HEK293T (cell line): Measurements from ENCODE around the gene REXO2.

Source experiments
- CTCF ChIA-PET: fragments of 350-600 bp; formaldehyde crosslinking; extraction: SDS; loops from one replicate; lab custom pipeline; 2021; ENCODE audit warnings: antibody characterized with exemption, inconsistent platforms; lab: Yijun Ruan, JAX
- POLR2A ChIA-PET: fragments of 350-600 bp; formaldehyde crosslinking; extraction: SDS; loops from one replicate; lab custom pipeline; 2020; ENCODE audit warnings: antibody characterized with exemption, inconsistent platforms; lab: Yijun Ruan, JAX
- DNase-seq: peaks from one replicate; pipeline ENCODE4 v3.0.0; 2012; ENCODE audit warnings: mixed read lengths; ENCODE audit errors: extremely low spot score
- ARNT ChIP-seq: fragments of 450-650 bp; IDR thresholded peaks from 2 replicates; pipeline ENCODE4 v1.6.1; 2017; ENCODE audit warnings: mild to moderate bottlenecking
- BHLHE40 ChIP-seq: fragments of 450-650 bp; IDR thresholded peaks from 2 replicates; pipeline ENCODE4 v1.6.1; 2016; ENCODE audit warnings: mild to moderate bottlenecking, moderate library complexity, borderline replicate concordance
- CTBP1 ChIP-seq: fragments of 450-650 bp; IDR thresholded peaks from 2 replicates; pipeline ENCODE4 v1.6.1; 2016; ENCODE audit warnings: borderline replicate concordance
- ELF4 ChIP-seq: fragments of 450-650 bp; IDR thresholded peaks from 2 replicates; pipeline ENCODE4 v1.6.1; 2017; ENCODE audit warnings: antibody characterized with exemption
- FOXA1 ChIP-seq: fragments of 450-650 bp; IDR thresholded peaks from 2 replicates; pipeline ENCODE4 v1.6.1; 2016; ENCODE audit warnings: mild to moderate bottlenecking
- FOXK2 ChIP-seq: fragments of 450-650 bp; IDR thresholded peaks from 2 replicates; pipeline ENCODE4 v1.6.1; 2016; ENCODE audit warnings: mild to moderate bottlenecking
- FOXM1 ChIP-seq: fragments of 450-650 bp; IDR thresholded peaks from 2 replicates; pipeline ENCODE4 v1.6.1; 2017; ENCODE audit warnings: mild to moderate bottlenecking, borderline replicate concordance
- HDGF ChIP-seq: fragments of 450-650 bp; IDR thresholded peaks from 2 replicates; pipeline ENCODE4 v1.6.1; 2017; ENCODE audit warnings: antibody characterized with exemption, borderline replicate concordance
- L3MBTL2 ChIP-seq: fragments of 450-650 bp; conservative IDR thresholded peaks from 2 replicates; pipeline ENCODE4 v1.6.1; 2016; ENCODE audit warnings: mild to moderate bottlenecking
- LEF1 ChIP-seq: fragments of 450-650 bp; IDR thresholded peaks from 2 replicates; pipeline ENCODE4 v1.6.1; 2017; ENCODE audit warnings: mild to moderate bottlenecking, borderline replicate concordance
- NFRKB ChIP-seq: fragments of 450-650 bp; IDR thresholded peaks from 2 replicates; pipeline ENCODE4 v1.6.1; 2016; ENCODE audit warnings: mild to moderate bottlenecking, moderate library complexity
- SP1 ChIP-seq: fragments of 450-650 bp; IDR thresholded peaks from 2 replicates; pipeline ENCODE4 v1.6.1; 2017
- SUZ12 ChIP-seq: fragments of 450-650 bp; IDR thresholded peaks from 2 replicates; pipeline ENCODE4 v1.6.1; 2016; ENCODE audit warnings: mild to moderate bottlenecking
- TARDBP ChIP-seq: fragments of 450-650 bp; IDR thresholded peaks from 2 replicates; pipeline ENCODE4 v1.6.1; 2016
- ZNF384 ChIP-seq: fragments of 450-650 bp; IDR thresholded peaks from 2 replicates; pipeline ENCODE4 v1.6.1; 2016
- TF ChIP-seq, protein P1 (sequence below): fragments of 450-650 bp; IDR thresholded peaks from 2 replicates; pipeline ENCODE4 v1.6.1; 2016

The REXO2 gene

DNA sequence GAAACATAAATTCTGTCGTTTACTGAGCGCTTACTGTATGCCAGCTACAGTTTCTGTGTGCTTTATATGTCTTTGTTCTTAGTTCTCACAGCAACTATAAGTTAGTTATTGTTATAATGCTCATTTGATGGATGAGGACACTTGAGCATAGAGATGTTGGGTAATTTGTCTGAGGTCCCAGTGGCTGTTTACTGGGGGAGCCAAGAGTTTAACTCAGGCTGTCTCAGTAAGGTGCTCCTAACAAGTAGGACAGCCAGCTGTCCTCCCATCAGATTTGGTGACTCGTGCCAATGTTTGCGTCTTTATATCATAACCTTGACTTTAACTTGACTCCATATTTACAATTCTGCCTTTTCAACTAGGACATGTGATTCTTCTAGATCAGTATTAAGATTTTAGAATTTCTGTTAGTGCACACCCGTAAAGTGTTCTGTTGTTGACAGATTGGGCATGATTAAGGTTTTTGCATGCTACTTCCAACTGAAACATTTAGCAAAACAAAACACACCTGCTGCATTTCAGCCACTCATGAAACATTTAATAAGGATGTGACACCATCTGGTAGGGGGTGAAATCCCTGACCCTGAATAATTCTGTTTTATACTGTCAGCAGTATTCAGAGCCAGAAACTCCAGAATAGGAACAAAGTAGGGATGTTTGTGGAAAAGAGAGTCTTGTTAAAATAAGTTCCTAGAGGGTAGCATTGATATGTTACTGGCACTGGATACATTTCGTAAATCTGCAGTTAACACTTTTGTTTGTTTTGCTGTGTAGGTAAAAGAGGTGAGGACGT is 1.9 kb downstream of the REXO2 start:
- CTCF ChIA-PET, result no interaction called here
- POLR2A ChIA-PET, result no interaction called here
- no peak for DNase-seq
- no peak for TF ChIP-seq NFRKB
- TF ChIP-seq ZNF384, result no peak
- TF ChIP-seq HDGF, result no peak
- TF ChIP-seq ELF4, result no peak
- TF ChIP-seq CTBP1, result no peak
- TF ChIP-seq FOXA1, result no peak
- TF ChIP-seq BHLHE40, result no peak
- TF ChIP-seq FOXK2, result no peak
- no peak for TF ChIP-seq LEF1
- TF ChIP-seq L3MBTL2, result no peak
- no peak for TF ChIP-seq FOXM1
- TF ChIP-seq, protein P1, sequence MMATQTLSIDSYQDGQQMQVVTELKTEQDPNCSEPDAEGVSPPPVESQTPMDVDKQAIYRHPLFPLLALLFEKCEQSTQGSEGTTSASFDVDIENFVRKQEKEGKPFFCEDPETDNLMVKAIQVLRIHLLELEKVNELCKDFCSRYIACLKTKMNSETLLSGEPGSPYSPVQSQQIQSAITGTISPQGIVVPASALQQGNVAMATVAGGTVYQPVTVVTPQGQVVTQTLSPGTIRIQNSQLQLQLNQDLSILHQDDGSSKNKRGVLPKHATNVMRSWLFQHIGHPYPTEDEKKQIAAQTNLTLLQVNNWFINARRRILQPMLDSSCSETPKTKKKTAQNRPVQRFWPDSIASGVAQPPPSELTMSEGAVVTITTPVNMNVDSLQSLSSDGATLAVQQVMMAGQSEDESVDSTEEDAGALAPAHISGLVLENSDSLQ, result no peak
- TF ChIP-seq ARNT, result no peak
- no peak for TF ChIP-seq SP1
- TF ChIP-seq SUZ12, result no peak
- TF ChIP-seq TARDBP, result no peak

DNA sequence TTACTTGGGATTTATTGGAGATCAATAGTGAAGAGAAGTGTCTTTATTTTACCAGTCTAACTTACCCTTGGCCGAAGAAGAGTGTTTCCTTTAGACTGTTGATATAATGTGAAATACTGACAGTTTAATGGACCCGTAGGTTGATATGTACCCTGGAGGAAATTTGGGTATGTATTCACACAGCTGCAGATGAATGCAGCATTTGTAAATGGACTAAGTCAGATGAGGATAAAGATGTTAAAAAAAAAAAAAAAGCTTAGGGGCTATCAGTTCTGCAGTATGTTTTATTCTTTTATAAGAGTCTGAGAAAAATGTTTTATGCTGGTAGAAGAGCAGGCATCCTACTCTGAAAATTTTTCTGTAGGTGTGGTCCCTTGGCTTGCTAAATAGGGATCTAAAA is 2.7 kb downstream of the REXO2 start:
- no peak for DNase-seq
- ChIA-PET CTCF (no interaction called here), POLR2A (no interaction called here)
- TF ChIP-seq, protein P1, result peak; percentile 66
- TF ChIP-seq CTBP1 (no peak), BHLHE40 (no peak), TARDBP (no peak), ZNF384 (no peak), ELF4 (no peak), LEF1 (no peak), NFRKB (no peak)

DNA sequence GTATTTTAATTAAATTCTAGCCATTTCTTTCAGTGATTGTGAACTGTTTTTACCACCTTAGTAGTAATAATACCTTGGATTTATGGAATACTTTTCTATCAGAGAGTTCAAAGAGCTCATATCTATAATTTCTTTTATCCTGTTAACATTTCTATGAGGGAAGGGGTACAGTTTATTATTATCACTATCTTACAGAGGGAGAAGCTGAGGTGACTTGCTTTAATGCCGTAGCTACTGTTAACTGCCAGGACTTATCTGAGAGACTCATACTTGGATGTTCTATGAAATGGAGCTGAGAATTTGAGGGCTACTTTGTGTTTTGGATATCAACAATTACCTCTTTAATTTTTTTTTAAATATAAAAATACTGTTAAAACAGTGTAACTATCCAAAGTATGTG is 3.3 kb downstream of the REXO2 start:
- CTCF ChIA-PET, result no interaction called here
- POLR2A ChIA-PET, result no interaction called here
- no peak for TF ChIP-seq ZNF384
- TF ChIP-seq L3MBTL2, result no peak
- TF ChIP-seq LEF1, result no peak
- no peak for TF ChIP-seq FOXM1
- TF ChIP-seq HDGF, result no peak
- no peak for TF ChIP-seq CTBP1
- TF ChIP-seq TARDBP, result no peak
- TF ChIP-seq SP1, result no peak
- no peak for TF ChIP-seq BHLHE40
- TF ChIP-seq ELF4, result no peak
- TF ChIP-seq ARNT, result no peak
- TF ChIP-seq FOXK2, result no peak
- no peak for TF ChIP-seq NFRKB
- no peak for TF ChIP-seq SUZ12
- TF ChIP-seq, protein P1, result no peak
- TF ChIP-seq FOXA1, result no peak
- no peak for DNase-seq

DNA sequence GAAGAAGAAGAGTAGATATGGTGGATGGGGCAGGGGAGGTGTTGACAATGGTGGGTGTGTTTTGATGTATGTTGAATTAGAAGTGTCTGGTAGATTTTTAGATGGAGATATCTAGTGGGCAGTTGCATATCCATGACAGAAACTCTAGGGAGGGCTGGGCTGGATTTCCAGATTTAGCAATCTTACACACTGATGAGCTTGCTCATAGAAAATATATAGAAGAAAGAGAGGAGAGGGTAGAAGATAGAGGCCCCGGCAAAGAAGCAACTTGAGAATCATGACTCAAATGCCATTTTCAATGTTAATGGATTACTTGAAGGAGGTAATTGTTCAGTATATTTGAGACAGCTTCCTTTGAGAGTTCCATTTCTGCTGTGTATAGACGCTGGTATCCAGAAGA is 8.2 kb downstream of the REXO2 start:
- POLR2A ChIA-PET, result no interaction called here
- no peak for DNase-seq
- CTCF ChIA-PET, result no interaction called here
- TF ChIP-seq HDGF (no peak), FOXA1 (no peak), SUZ12 (no peak), ELF4 (no peak), TARDBP (no peak), ARNT (no peak), CTBP1 (no peak), FOXM1 (no peak), BHLHE40 (no peak), NFRKB (no peak), FOXK2 (no peak), L3MBTL2 (no peak), ZNF384 (no peak), SP1 (no peak), LEF1 (no peak)
- TF ChIP-seq, protein P1, result no peak

DNA sequence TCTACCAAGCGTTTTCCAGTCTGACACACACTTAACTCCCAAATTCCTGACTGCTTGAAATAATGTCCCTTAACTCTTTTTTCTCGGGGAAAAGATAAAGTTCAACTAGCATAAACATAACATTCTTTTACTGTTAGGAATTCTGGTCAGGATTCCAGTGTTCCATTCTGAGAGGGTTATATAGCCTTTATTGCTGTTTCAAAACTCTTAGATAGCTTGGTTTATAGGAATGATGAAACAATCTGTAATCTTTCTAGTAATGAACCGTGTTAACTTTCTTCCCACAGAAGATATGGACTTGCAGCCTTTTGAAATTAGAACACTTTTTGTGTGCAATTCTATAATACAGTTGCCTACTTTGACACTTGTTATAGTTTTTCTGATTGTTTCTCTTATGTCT is 8.6 kb downstream of the REXO2 start:
- ChIA-PET POLR2A (no interaction called here), CTCF (no interaction called here)

More for the DNA sequence above, 8.6 kb downstream of the REXO2 start:
- DNase-seq, result no peak
- TF ChIP-seq LEF1 (no peak), FOXK2 (no peak), FOXM1 (no peak), NFRKB (no peak), SP1 (no peak), FOXA1 (no peak), ZNF384 (no peak), TARDBP (no peak), L3MBTL2 (no peak), ARNT (no peak), CTBP1 (no peak), BHLHE40 (no peak), SUZ12 (no peak), HDGF (no peak), ELF4 (no peak)
- TF ChIP-seq, protein P1, result no peak
